HepG2 (cell line): ENCODE measurements around the gene COX4I1. TPM values are rescaled to one million over a fixed set of nuclear protein-coding genes. Genes with fewer than 3 reads are reported as not detected.

Source experiments
- DR1 ChIP-seq: sonication (generic); formaldehyde crosslinking; IDR thresholded peaks from 2 replicates; pipeline ENCODE4 v1.8.0; 2021; ENCODE audit warnings: mild to moderate bottlenecking, missing genetic modification reagents, inconsistent platforms
- KDM4B ChIP-seq: sonication (generic); formaldehyde crosslinking; IDR thresholded peaks from 2 replicates; pipeline ENCODE4 v1.4.0; 2020; ENCODE audit warnings: missing genetic modification reagents
- MED1 ChIP-seq: sonication (generic); formaldehyde crosslinking; IDR thresholded peaks from 2 replicates; pipeline ENCODE4 v1.4.0; 2020; ENCODE audit warnings: missing genetic modification reagents
- NFE2L1 ChIP-seq: sonication (generic); formaldehyde crosslinking; IDR thresholded peaks from 2 replicates; pipeline ENCODE4 v1.4.0; 2020; ENCODE audit warnings: missing genetic modification reagents, mild to moderate bottlenecking, borderline replicate concordance
- NFIC ChIP-seq: IDR thresholded peaks from 2 replicates; pipeline ENCODE4 v1.6.1; 2012; ENCODE audit warnings: mild to moderate bottlenecking, low read length, inconsistent platforms
- NR2F1 ChIP-seq, 2 experiments: fragments of 450-650 bp in 1 of 2; formaldehyde crosslinking in 1 of 2; IDR thresholded peaks; 2 replicates each; pipeline versions ENCODE4 v1.5.0 to v1.6.1; 2016 to 2020; ENCODE audit warnings: mild to moderate bottlenecking in 1 of 2, missing compliant biosample characterization in 1 of 2, missing genetic modification reagents in 1 of 2, moderate library complexity in 1 of 2
- RFX5 ChIP-seq: IDR thresholded peaks from 2 replicates; pipeline ENCODE4 v1.6.1; 2011; ENCODE audit warnings: low read depth, low read length, improper control_type of control experiment
- RFXANK ChIP-seq: IDR thresholded peaks from 2 replicates; pipeline ENCODE4 v1.6.1; 2016
- SCMH1 ChIP-seq: sonication (generic); formaldehyde crosslinking; IDR thresholded peaks from 2 replicates; pipeline ENCODE4 v1.9.0; 2021; ENCODE audit warnings: missing genetic modification reagents, mild to moderate bottlenecking, borderline replicate concordance
- SKI ChIP-seq: fragments of 450-650 bp; IDR thresholded peaks from one replicate; pipeline ENCODE4 v1.6.1; 2018; ENCODE audit warnings: mild to moderate bottlenecking; ENCODE audit not compliant: partially characterized antibody
- SNAPC5 ChIP-seq: sonication (generic); formaldehyde crosslinking; IDR thresholded peaks from 2 replicates; pipeline ENCODE4 v1.8.1; 2023; ENCODE audit warnings: mild to moderate bottlenecking, missing genetic modification reagents, borderline replicate concordance
- SPEN ChIP-seq: sonication (generic); formaldehyde crosslinking; IDR thresholded peaks from 2 replicates; pipeline ENCODE4 v1.5.1; 2020; ENCODE audit warnings: low read depth, mild to moderate bottlenecking, missing genetic modification reagents
- STAT6 ChIP-seq: sonication (generic); formaldehyde crosslinking; IDR thresholded peaks from 2 replicates; pipeline ENCODE4 v1.4.0; 2020; ENCODE audit warnings: missing genetic modification reagents, mild to moderate bottlenecking, borderline replicate concordance
- TMF1 ChIP-seq: sonication (generic); formaldehyde crosslinking; IDR thresholded peaks from 2 replicates; pipeline ENCODE4 v1.8.1; 2022; ENCODE audit warnings: low read depth, missing genetic modification reagents
- ZBTB2 ChIP-seq: sonication (generic); formaldehyde crosslinking; IDR thresholded peaks from 2 replicates; pipeline ENCODE4 v1.8.0; 2022; ENCODE audit warnings: low read depth, missing genetic modification reagents
- ZNF101 ChIP-seq: sonication (generic); formaldehyde crosslinking; IDR thresholded peaks from 2 replicates; pipeline ENCODE4 v1.4.0; 2020; ENCODE audit warnings: mild to moderate bottlenecking, low read depth, missing genetic modification reagents, borderline replicate concordance
- ZNF281 ChIP-seq: sonication (generic); formaldehyde crosslinking; IDR thresholded peaks from 2 replicates; pipeline ENCODE4 v1.4.0; 2020; ENCODE audit warnings: missing genetic modification reagents, borderline replicate concordance
- ZNF354B ChIP-seq: sonication (generic); formaldehyde crosslinking; IDR thresholded peaks from 2 replicates; pipeline ENCODE4 v1.8.0; 2022; ENCODE audit warnings: mild to moderate bottlenecking, missing genetic modification reagents
- ZNF501 ChIP-seq: sonication (generic); formaldehyde crosslinking; IDR thresholded peaks from 2 replicates; pipeline ENCODE4 v1.5.1; 2020; ENCODE audit warnings: mild to moderate bottlenecking, moderate library complexity, missing genetic modification reagents
- ZNF670 ChIP-seq: sonication (generic); formaldehyde crosslinking; IDR thresholded peaks from 2 replicates; pipeline ENCODE4 v1.8.0; 2022; ENCODE audit warnings: mild to moderate bottlenecking, missing genetic modification reagents, borderline replicate concordance
- ZNF879 ChIP-seq: sonication (generic); formaldehyde crosslinking; IDR thresholded peaks from 2 replicates; pipeline ENCODE4 v1.8.1; 2023; ENCODE audit warnings: missing genetic modification reagents
- ZSCAN25 ChIP-seq: sonication (generic); formaldehyde crosslinking; IDR thresholded peaks from 2 replicates; pipeline ENCODE4 v1.8.0; 2022; ENCODE audit warnings: mild to moderate bottlenecking, missing genetic modification reagents
- polyA plus RNA-seq, 8 experiments: library from polyadenylated mRNA; depleted of rRNA in 3 of 8; stranded (reverse) in 7 of 8; unstranded in 1 of 8; fragments of >200 nt; fragmentation: Illumina TruSeq in 4 of 8; extraction: Trizol in 4 of 8; gene quantifications; 2 replicates each; pipeline versions ENCODE4 v1.2.1 to v1.2.3, GENCODE V29; 2011 to 2016; ENCODE audit warnings: low read depth in 4 of 8, missing spikeins in 1 of 8, mixed read lengths in 1 of 8; ENCODE audit not compliant: insufficient read depth in 1 of 8
- total RNA-seq, 5 experiments: library from RNA; depleted of rRNA; stranded (reverse); fragments of >200 nt; fragmentation: Illumina TruSeq; extraction: Trizol; gene quantifications; 2 replicates each; pipeline ENCODE4 v1.2.3, GENCODE V29; 2016; ENCODE audit warnings: low read depth in 1 of 5

The COX4I1 gene
- total and polyA plus RNA-seq, 2 of the 13 experiments (the other 11 are each of a cell fraction or from before 2014, with no cell fraction given) = 658 to 902 TPM

- TF ChIP-seq ZBTB2 (CRISPR knock-in tag) = peak; percentile 74; the same call in 1 of the 2 replicates
- TF ChIP-seq NR2F1 (CRISPR knock-in tag; IDR thresholded peaks at IDR 0.05) = 0 out of 4 replicates have a peak, but pooled peaks have one; percentile 12
- no peak for TF ChIP-seq NFIC
- TF ChIP-seq SCMH1 (CRISPR knock-in tag) = no peak
- TF ChIP-seq ZNF501 (CRISPR knock-in tag) = peak; percentile 98
- peak; percentile 78 for TF ChIP-seq ZNF670 (CRISPR knock-in tag)
- TF ChIP-seq TMF1 (CRISPR knock-in tag) = 0 out of 2 replicates have a peak, but pooled peaks have one; percentile 31
- TF ChIP-seq RFXANK = no peak
- peak; percentile 85 for TF ChIP-seq SKI
- peak; percentile 59; the same call in 1 of the 2 replicates for TF ChIP-seq DR1 (CRISPR knock-in tag)
- no peak for TF ChIP-seq KDM4B (CRISPR knock-in tag)
- TF ChIP-seq NFE2L1 = peak; percentile 68; the same call in 1 of the 2 replicates
- TF ChIP-seq ZNF101 = 0 out of 2 replicates have a peak, but pooled peaks have one; percentile 33
- peak; percentile 65 for TF ChIP-seq ZNF879 (CRISPR knock-in tag)
- TF ChIP-seq RFX5 = no peak
- TF ChIP-seq ZSCAN25 = peak; percentile 71; the same call in 1 of the 2 replicates
- peak; percentile 97 for TF ChIP-seq MED1 (CRISPR knock-in tag)
- peak; percentile 82 for TF ChIP-seq SPEN (CRISPR knock-in tag)
- TF ChIP-seq SNAPC5 = peak; percentile 81; the same call in 1 of the 2 replicates
- TF ChIP-seq ZNF354B = peak; percentile 81; the same call in 1 of the 2 replicates
- peak; percentile 65; the same call in 1 of the 2 replicates for TF ChIP-seq ZNF281 (CRISPR knock-in tag)
- peak; percentile 70 for TF ChIP-seq STAT6 (CRISPR knock-in tag)
Measured at GRCh38 chr16:85847681-85848601, 48.4 kb downstream of the COX4I1 start (continued).
